ENCODE data around the gene INVS. TPM values are rescaled to one million over a fixed set of nuclear protein-coding genes. Genes with fewer than 3 reads are reported as not detected.

INVS gene
- total RNA-seq, 2 experiments from 2014 or later, result 30.7 to 36.7 TPM

- DNase-seq (ENCODE audit: low spot score), result no peak
- TF ChIP-seq, protein P1, sequence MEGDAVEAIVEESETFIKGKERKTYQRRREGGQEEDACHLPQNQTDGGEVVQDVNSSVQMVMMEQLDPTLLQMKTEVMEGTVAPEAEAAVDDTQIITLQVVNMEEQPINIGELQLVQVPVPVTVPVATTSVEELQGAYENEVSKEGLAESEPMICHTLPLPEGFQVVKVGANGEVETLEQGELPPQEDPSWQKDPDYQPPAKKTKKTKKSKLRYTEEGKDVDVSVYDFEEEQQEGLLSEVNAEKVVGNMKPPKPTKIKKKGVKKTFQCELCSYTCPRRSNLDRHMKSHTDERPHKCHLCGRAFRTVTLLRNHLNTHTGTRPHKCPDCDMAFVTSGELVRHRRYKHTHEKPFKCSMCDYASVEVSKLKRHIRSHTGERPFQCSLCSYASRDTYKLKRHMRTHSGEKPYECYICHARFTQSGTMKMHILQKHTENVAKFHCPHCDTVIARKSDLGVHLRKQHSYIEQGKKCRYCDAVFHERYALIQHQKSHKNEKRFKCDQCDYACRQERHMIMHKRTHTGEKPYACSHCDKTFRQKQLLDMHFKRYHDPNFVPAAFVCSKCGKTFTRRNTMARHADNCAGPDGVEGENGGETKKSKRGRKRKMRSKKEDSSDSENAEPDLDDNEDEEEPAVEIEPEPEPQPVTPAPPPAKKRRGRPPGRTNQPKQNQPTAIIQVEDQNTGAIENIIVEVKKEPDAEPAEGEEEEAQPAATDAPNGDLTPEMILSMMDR (conservative IDR thresholded peaks at IDR 0.05; ENCODE audit: low read length), result no peak
- TF ChIP-seq EZH2phosphoT487 (IDR thresholded peaks at IDR 0.05; ENCODE audit: borderline replicate concordance, low read depth, low read length), result no peak
- Histone ChIP-seq H2AFZ (ENCODE audit: low read length) (no peak overlapping the region), H4K20me1 (ENCODE audit: insufficient read depth, low read length) (no peaks in the 10 kb centered on the region), H3K79me2 (ENCODE audit: insufficient read depth, low read depth, low read length) (no peaks in the 10 kb centered on the region), H3K9me3 (ENCODE audit: low read length) (no peaks in the 10 kb centered on the region), H3K36me3 (ENCODE audit: insufficient read depth, low read length) (peaks cover 19% of the 10 kb centered on the region), H3K4me2 (ENCODE audit: low read length) (no peak overlapping the region), H3K4me3 (ENCODE audit: low read depth, low read length, poor library complexity, severe bottlenecking) (no peak overlapping the region), H3K9me2 (ENCODE audit: insufficient read depth, low read length) (no peaks in the 10 kb centered on the region), H3K4me1 (ENCODE audit: insufficient read depth, low read length, poor library complexity, severe bottlenecking) (peaks cover 10% of the 10 kb centered on the region), H3K27ac (ENCODE audit: low read depth, low read length, poor library complexity, severe bottlenecking) (no peak overlapping the region)
- intact Hi-C loops (cut with micrococcal nuclease; ENCODE audit: unreplicated experiment), result no loop called here
- POLR2A ChIA-PET, result interaction anchor here (0.6 to 1.0 kb wide), 2 partner anchors 10 to 206 kb away, joined by 3 read pairs; no protein-coding TSS in a partner anchor
- no TSS peak for BruUV-seq (replicated peaks)
- CTCF ChIA-PET (ENCODE audit: unreplicated experiment), result no interaction called here
Observed at GRCh38 chr9:100217536-100217935, 118.5 kb downstream of the INVS start.

DNA sequence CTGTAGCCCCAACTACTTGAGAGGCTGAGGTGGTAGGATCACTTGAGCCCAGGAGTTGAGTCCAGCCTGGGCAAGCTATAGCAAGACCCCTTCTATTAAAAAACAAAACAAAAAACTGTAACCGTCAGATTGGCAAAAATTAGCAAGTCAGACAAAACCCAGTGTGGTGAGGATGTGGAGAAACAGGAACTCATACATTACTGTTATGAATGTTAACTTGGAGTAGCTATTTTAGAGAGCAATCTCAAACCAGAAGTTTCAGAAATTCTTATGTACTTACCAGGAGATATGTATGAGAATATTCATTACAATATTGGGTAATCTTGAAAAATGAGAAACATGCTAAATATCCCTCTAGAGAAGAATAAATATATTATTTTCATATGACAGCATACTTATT lies 120.3 kb downstream of the INVS start:
- ChIA-PET CTCF (ENCODE audit: unreplicated experiment) (no interaction called here), POLR2A (no interaction called here)
- Histone ChIP-seq H3K4me1 (ENCODE audit: insufficient read depth, low read length, poor library complexity, severe bottlenecking) (peaks cover 10% of the 10 kb centered on the region), H3K9me3 (ENCODE audit: low read length) (no peaks in the 10 kb centered on the region), H3K9me2 (ENCODE audit: insufficient read depth, low read length) (no peaks in the 10 kb centered on the region), H3K36me3 (ENCODE audit: insufficient read depth, low read length) (peaks cover 19% of the 10 kb centered on the region), H3K4me3 (ENCODE audit: low read depth, low read length, poor library complexity, severe bottlenecking) (no peak overlapping the region), H3K4me2 (ENCODE audit: low read length) (0 out of 2 replicates have a peak overlapping the region, but pooled peaks have one; percentile 17), H3K27ac (ENCODE audit: low read depth, low read length, poor library complexity, severe bottlenecking) (no peak overlapping the region), H4K20me1 (ENCODE audit: insufficient read depth, low read length) (no peaks in the 10 kb centered on the region), H3K79me2 (ENCODE audit: insufficient read depth, low read depth, low read length) (no peaks in the 10 kb centered on the region), H2AFZ (ENCODE audit: low read length) (no peak overlapping the region)
- intact Hi-C loops (cut with micrococcal nuclease; ENCODE audit: unreplicated experiment), result no loop called here
- no peak for DNase-seq (ENCODE audit: low spot score)
- no peak for TF ChIP-seq EZH2phosphoT487 (IDR thresholded peaks at IDR 0.05; ENCODE audit: borderline replicate concordance, low read depth, low read length)
- TF ChIP-seq, protein P1 (conservative IDR thresholded peaks at IDR 0.05; ENCODE audit: low read length), result no peak
- no TSS peak for BruUV-seq (replicated peaks)

DNA sequence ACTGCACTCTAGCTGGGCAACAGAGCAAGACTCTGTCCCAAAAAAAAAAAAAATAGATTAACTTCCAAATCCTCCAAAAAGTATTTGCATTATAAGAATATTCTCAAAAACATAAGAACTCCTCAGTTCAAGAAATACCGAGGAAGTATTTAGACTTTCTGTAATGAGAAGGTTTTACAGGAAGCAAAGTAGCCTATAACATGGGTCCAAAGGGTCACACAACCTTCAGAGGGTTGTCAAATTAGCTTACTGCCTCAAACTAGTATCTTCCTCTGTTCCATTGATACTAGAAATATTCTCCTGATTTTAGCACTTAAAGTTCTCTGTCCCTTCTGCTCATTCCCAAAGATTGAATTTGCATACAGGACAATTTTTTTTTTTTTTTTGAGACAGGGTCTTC lies 121.9 kb downstream of the INVS start:
- no TSS peak for BruUV-seq (replicated peaks)

More for the DNA sequence above, 121.9 kb downstream of the INVS start:
- Histone ChIP-seq H3K79me2 (ENCODE audit: insufficient read depth, low read depth, low read length) (no peaks in the 10 kb centered on the region), H2AFZ (ENCODE audit: low read length) (no peak overlapping the region), H4K20me1 (ENCODE audit: insufficient read depth, low read length) (no peaks in the 10 kb centered on the region), H3K36me3 (ENCODE audit: insufficient read depth, low read length) (peaks cover 9% of the 10 kb centered on the region; the same call in 1 of the 2 replicates), H3K9me3 (ENCODE audit: low read length) (no peaks in the 10 kb centered on the region), H3K4me3 (ENCODE audit: low read depth, low read length, poor library complexity, severe bottlenecking) (no peak overlapping the region), H3K4me1 (ENCODE audit: insufficient read depth, low read length, poor library complexity, severe bottlenecking) (peaks cover 10% of the 10 kb centered on the region), H3K9me2 (ENCODE audit: insufficient read depth, low read length) (no peaks in the 10 kb centered on the region), H3K4me2 (ENCODE audit: low read length) (no peak overlapping the region), H3K27ac (ENCODE audit: low read depth, low read length, poor library complexity, severe bottlenecking) (no peak overlapping the region)
- ChIA-PET CTCF (ENCODE audit: unreplicated experiment) (no interaction called here), POLR2A (interaction anchor here (0.6 kb wide), 1 partner anchor 44 kb away, joined by 4 read pairs; no protein-coding TSS in a partner anchor)
- intact Hi-C loops (cut with micrococcal nuclease; ENCODE audit: unreplicated experiment), result loop anchor here (5.0 to 10.0 kb wide), 3 partner anchors 374 to 1036 kb away; no protein-coding TSS in a partner anchor
- DNase-seq (ENCODE audit: low spot score), result no peak
- TF ChIP-seq EZH2phosphoT487 (IDR thresholded peaks at IDR 0.05; ENCODE audit: borderline replicate concordance, low read depth, low read length), result no peak
- TF ChIP-seq, protein P1 (conservative IDR thresholded peaks at IDR 0.05; ENCODE audit: low read length), result no peak

All from OCI-LY7 (cell line).